Thoracic aorta endothelial cell (primary cell): ENCODE results near the gene TCEAL4. TPM values are rescaled to one million over a fixed set of nuclear protein-coding genes. Genes with fewer than 3 reads are reported as not detected.

Experiments
- total RNA-seq: library from RNA; depleted of rRNA; stranded (reverse); fragments of >200 nt; gene quantifications from 2 replicates; pipeline ENCODE4 v1.2.3, GENCODE V29; 2012

The TCEAL4 gene
- total RNA-seq: 36.5 and 36.7 TPM in 2 replicates

DNA sequence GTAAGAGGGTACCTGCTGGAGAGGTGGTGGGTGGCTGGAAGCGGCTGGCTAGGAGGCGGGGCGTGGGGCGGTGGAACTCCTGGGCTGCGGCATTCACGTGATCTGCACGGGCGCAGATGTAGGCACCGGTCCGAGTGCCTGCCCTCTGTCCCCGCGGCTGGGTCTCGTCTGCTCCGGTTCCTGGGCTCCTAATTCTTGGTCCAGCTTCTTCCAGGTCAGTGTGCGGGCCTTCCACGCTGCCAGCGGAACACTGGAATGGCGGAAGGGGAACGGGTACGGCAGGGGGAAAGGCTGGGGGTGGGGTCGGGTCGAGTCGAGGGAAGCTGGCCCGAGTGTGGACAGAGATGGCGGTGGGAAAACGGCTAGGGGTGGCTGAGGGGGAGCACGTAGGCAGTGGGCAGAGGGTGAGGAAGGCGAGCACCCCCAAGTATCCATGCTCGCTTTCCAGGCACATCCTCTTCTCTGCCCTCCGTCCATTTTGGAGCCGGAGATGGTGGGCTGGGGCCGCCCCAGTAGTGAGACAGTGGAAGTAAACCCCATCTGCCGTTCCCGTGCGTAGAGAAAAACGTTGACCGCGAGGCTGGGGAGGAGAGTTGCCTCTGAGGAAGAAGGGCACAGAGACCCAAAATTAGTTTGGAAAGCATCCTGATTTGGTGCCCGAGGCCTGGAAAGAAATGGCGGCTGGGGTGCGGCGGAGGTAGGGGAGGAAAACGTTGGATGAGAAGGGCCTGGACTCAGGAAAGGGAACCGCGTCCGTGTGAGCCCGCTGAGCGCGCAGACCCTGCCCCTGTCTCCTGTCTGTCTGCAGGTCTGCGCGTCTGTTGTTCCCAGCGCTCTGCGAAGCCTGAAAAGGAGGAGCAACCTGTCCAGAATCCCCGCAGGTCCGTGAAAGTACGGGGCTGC lies at the start of gene TCEAL4:
TSS of gene TCEAL4 (plus strand) at position 105 of the 903 bp plus-strand sequence. CDS start 1,161 bp downstream, outside the sequence.

DNA sequence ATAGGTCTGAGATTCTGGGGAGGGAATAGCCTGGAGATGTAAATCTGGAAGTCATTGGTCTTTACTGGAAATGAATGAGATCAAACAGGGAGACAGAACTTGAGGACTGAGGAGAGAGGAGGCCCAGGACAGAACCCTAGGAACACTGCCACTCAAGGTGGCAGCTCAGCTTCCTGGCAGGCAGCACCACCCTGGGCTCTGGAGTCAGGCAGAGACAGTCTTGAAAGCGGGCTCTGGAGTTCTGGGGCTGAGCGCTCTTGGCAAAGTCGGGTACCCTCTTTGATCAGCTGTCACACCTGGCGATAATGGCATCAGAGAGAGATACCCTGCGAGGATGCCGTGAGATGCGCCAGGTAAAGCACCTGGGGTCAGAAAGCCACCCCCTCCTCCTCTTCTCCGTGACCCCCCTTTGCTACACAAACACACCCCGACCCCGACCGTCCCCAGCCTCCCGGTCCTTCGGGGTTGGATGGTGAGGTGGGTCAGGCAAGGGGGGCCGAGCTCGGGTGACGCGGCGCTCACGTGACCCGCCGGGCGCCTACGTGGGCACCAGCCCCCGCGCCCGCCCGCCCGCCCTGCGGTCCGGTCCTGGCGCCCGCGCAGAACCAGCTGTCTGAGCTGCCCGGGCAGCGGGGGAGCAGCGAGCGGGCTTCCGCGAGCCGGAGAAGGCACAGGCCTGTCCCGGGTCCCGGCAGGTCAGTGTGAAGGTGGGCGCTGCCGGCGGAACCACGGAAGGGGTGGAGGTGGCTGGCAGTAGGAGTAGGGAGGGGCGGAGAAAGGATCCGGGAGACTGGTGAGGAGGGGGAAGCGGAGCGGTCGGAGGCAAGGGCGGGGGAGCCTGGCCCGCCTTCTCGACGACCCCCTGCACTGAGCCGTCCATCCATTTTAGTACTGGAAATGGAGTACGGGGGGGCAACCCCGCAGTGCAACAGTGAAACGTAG lies 22.3 kb downstream of the TCEAL4 start, which contains the start of gene TCEAL3:
TSS of gene TCEAL3 (plus strand) at position 600 of the 942 bp plus-strand sequence. CDS start 1,102 bp downstream, outside the sequence.

DNA sequence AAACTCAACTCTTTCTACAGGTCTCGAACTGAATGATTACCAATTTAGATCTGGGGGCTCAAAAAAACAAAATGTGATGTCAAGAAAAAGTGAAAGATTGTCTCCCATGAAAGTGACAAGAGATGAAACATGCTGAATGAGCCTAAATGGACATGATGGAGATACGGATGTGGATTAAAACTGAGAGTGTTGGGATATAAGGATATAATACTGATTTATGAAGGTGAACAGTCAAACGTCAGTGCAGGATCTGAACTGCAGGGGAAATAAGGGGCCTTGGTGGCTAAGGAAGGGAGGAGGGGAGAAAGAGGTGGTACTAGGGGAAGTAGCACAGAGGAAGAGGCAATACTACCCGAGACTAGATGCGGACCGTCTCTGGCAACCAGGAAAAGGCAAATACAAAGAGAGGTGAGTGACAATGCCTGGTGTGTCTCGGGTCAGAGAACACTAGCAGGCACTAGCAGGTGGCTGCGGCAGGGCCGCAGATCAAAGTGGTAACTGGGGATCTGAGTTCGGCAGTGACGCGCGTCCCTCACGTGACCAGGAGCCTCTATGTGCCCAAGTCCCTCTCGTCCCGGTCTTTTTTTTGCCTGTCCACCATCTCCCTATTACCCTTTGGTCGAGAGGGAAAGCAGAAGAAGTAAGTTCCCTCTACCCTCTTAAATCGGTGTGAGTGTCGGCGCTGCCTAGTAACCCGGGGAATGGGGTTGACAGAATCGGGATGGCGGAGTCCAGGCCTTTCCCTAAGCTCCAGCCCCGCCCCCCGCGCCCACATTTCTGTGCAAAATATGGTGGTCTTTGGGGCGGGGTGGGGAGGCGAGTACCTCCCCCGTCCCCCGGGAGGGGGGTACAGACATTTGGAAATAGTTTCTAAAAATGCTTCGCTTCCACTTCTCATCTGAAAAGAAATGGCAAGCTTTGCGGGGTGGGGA lies 43.3 kb downstream of the TCEAL4 start, which contains the start of gene TCEAL1:
TSS of gene TCEAL1 (plus strand) at position 590 of the 932 bp plus-strand sequence. CDS start 942 bp downstream, outside the sequence.

Other genes starting within 250 kb of the TCEAL4 start
- gene TCEAL9, start 229.0 kb upstream of the TCEAL4 start, total RNA-seq: 121 and 133 TPM in 2 replicates
- 157 and 193 TPM in 2 replicates for gene BEX3, start 209.0 kb upstream of the TCEAL4 start, total RNA-seq
- gene RAB40A, start 66.0 kb upstream of the TCEAL4 start, total RNA-seq: 0.14 and 0.27 TPM in 2 replicates
- gene TCEAL3, start 22.4 kb downstream of the TCEAL4 start, total RNA-seq: 9.8 and 10.6 TPM in 2 replicates
- gene TCEAL1, start 43.5 kb downstream of the TCEAL4 start, total RNA-seq: 22.4 and 23.1 TPM in 2 replicates
- gene MORF4L2, start 101.2 kb downstream of the TCEAL4 start, total RNA-seq: 941 and 964 TPM in 2 replicates
- not detected in 2 replicates for gene TMEM31, start 125.4 kb downstream of the TCEAL4 start, total RNA-seq
- not detected in 2 replicates for gene PLP1, start 191.3 kb downstream of the TCEAL4 start, total RNA-seq
- gene RAB9B, start 246.7 kb downstream of the TCEAL4 start, total RNA-seq: 0.40 and 0.50 TPM in 2 replicates